LNCaP clone FGC (cell line): ENCODE measurements around the gene EEF1A2.

Experiments
- DNase-seq: peaks from one replicate; pipeline ENCODE4 v3.0.0-alpha.2; 2011; ENCODE audit warnings: low read depth
- H3K4me3 ChIP-seq: 2 replicates; pipeline ENCODE4 v1.5.1; 2011; ENCODE audit warnings: mild to moderate bottlenecking, low read depth, low read length, control low read depth
- CTCF ChIP-seq: IDR thresholded peaks from 2 replicates; pipeline ENCODE4 v1.5.1; 2012; ENCODE audit warnings: mild to moderate bottlenecking; ENCODE audit not compliant: control insufficient read depth, insufficient read depth; ENCODE audit errors: extremely low read depth

Gene EEF1A2

GRCh38 chr20:63491635-63492230 lies 7.2 kb downstream of the EEF1A2 start:
- no peak for TF ChIP-seq CTCF
- no peak for DNase-seq
- H3K4me3 ChIP-seq, result no peak overlapping the region

- no peak overlapping the region for H3K4me3 ChIP-seq
- no peak for TF ChIP-seq CTCF
- no peak for DNase-seq
These were observed 7.8 kb downstream of the EEF1A2 start for GRCh38 chr20:63491078-63491477.

- DNase-seq, result no peak
- TF ChIP-seq CTCF, result no peak
- no peak overlapping the region for H3K4me3 ChIP-seq
These were observed 8.5 kb downstream of the EEF1A2 start for GRCh38 chr20:63490416-63490815.

- no peak for DNase-seq
- no peak for TF ChIP-seq CTCF
- no peak overlapping the region for H3K4me3 ChIP-seq
These were observed 10.3 kb downstream of the EEF1A2 start for GRCh38 chr20:63488315-63489251.

GRCh38 chr20:63487781-63488241 lies 11.1 kb downstream of the EEF1A2 start:
- no peak for TF ChIP-seq CTCF
- H3K4me3 ChIP-seq, result no peak overlapping the region
- no peak for DNase-seq

GRCh38 chr20:63487116-63487764 lies 11.6 kb downstream of the EEF1A2 start:
- DNase-seq, result no peak
- H3K4me3 ChIP-seq, result no peak overlapping the region

More at GRCh38 chr20:63487116-63487764, 11.6 kb downstream of the EEF1A2 start:
- no peak for TF ChIP-seq CTCF
